Fibroblast of skin of left biceps (primary cell): ENCODE results near the gene MAP3K14.

Experiments used
- DNase-seq, 2 experiments: peaks; one replicate each; pipeline ENCODE4 v3.0.0-alpha.2; 2013; ENCODE audit warnings: low read depth in 2 of 2

MAP3K14 gene

DNA sequence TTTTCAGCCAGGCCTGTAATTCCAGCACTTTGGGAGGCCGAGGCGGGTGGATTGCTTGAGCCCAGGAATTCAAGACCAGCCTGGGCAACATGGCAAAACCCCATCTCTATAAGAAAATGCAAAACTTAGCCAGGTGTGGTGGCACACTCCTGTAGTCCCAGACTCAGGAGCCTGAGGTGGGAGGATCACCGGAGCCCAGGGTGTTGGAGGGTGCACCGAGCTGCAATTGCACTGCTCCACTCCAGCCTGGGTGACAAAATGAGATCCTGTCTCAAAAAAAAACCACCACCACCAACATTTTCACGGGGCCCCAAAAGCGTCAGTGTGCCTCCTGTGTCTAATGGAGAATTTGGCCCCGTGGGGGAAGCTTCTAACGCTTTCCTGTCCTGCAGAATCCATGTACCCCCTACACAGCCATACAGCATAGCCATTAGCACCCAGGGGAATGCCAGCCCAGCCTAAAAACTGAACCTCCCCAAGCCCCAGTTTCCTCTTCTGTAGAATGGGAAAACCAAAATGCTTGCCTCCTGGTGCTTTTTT lies 22.2 kb upstream of the MAP3K14 start:
- no peak for DNase-seq

DNA sequence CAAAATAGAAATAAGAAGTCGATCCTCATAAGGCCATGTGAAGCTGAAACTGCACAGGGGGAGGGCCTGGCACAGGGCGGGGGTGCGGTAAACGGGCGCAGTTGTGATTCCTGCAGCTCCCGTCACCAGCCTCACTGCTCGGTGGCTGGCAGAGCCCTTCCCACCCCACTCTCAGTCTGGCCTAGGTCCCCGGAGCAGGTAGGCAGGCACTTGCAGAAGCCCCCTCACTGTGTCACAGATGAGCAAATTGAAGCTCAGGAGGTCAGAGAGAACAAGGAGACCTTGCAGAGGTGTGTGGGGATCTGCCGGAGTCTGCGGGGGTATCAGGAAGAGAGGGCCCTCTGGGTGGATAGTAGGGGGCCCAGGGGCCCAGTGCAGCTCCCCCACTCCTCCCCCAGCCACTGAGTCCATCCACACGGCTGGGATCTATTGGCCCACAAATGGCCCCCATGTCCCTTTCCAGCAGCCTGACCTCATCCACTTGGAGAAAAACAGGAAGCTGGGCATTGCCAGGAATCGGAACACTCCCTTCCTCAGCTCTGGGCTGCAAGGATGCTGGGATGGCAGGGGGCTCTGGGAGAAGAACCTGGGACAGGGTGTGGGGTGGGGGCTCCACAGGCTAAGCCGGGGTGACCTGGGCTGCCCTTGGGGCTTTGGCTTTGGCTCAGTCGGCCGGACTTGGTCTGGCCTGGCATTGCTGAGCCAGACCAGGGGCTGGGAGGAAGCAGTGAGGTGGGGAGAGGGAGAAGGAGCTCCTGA lies 21.4 kb upstream of the MAP3K14 start:
- no peak for DNase-seq

DNA sequence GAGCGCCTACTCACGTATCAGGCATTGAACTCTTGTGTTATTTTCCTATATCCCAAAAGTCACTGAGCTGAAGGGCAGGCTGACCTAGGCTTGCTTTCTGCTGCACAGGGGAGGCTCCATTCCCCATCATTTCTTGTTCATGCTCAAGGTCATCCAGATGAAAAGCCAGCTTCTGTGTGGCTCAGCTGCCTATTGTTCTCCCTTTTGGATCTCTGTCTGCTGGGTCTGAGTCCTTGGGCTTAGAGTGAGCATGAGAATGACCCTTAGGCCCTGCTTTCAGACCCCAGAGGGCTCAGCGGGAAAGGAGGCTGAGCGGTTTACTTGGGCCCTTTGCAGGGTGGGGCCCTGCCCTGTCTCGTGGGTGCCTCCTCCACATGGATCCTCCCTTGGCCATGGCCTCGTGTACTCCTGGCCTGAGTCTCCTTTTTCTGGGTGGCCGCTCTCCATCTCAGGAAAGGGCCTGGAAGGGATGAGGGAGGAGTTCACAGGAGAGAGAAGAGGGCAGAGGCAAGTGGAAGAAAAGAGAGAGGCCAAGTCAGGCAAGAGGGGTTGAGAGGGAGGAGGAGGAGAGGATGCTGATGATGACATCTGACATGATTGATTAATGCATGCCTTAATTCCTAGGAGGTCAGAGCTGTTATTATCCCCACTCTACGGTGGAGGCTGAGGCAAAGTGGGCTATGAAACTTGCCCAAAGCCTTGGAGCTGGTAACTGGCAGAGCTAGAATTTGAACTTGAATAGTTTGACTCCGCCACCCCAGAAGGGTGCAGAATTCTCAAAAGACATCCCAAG lies 19.8 kb upstream of the MAP3K14 start:
- no peak for DNase-seq

DNA sequence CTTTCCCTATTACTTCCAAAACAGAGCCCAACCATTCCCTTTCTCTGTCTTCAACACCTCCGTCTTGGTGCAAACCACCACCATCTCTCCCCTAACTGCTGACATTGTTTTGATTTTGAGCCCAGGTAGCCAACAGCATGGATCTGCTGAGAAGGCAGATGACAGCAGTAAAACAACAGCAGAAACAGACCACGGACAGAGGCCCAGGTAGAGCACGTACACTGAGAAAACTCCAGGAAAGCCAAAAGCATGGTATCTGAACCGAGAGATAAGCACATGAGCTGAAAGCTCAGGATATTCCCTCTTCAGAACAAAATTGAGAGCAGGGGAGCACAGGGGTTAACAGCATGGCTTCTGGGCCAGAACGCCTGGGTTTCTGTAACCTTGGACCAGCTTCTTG lies 18.9 kb upstream of the MAP3K14 start:
- DNase-seq, result no peak

DNA sequence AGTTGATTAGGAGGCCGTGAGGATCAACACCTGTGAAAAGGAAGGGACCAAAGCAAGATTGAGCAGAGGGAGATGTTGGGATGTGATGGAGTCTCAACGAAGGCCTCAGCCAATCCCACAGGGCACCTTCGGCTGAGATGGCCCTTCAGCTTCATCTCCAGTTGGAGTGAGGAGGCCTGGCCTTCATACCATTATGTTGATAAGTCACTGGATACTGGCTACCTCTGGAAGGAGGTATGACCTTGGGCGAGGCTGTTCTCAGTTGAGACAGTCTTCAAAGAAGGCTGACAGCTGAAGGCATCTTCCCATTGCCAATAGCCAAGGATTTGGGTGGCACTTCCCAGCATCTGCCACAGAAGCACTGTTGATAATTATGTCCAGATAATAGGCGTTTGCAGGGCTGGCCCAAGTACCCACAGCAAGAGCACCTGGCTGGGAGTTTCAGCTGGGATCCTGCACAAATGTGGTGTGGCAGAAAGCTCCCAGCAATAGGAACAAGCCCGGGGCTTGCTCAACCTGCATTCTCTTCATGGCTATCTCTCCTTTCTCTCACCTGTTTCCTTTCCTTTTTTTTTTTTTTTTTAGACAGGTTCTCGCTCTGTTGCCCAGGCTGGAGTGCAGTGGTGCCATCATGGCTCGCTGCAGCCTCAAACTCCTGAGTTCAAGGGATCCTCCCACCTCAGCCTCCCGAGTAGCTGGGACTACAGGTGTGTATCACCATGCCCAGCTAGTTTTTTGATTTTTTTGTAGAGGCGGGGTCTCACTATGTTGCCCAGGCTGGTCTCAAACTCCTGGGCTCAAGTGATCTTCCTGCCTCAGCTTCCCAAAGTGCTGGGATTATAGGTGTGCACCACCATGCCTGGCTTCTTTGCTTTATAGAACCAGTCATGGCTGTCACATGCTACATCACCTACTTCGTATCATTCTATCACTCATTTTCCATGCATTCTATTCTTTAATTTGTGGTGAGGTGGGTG lies 18.2 kb upstream of the MAP3K14 start:
- DNase-seq, result no peak

DNA sequence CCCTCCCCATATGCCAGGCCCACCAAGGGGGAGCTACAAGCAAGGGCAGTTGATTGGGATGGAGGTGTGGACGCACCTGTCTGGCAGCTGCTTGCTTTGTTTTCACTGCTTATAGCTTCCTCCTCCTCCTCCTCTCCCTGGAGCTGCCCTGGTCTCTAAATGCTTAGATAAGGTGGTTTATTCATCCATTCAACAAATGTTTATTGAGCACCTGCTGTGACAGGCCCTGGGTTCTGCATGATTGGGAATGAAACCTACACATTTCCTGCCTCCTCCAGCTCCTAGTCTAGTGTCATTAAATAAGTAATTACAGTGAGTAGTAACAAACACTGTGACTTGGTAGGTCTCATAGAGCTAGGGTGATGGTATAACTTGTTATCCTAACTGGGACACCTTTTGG lies 17.4 kb upstream of the MAP3K14 start:
- no peak for DNase-seq

DNA sequence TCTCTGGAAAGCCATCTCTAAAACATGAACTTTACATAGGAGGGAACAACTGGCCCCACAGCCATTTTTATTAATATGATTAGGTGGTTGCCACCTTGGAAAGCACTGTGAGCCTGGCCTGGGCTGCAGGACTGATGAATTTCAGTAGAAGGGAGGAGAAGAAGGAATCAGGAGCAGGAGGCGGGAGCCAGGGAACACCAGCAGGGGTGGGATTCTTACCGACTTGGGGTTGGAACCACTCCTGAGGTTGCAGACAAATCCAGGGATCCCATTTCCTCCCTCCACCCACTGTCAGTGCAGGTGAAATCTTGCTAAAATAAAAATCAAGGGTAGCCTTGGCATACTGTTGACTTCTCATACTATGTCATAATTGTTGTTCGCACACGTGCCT lies 16.9 kb upstream of the MAP3K14 start:
- DNase-seq, result no peak

DNA sequence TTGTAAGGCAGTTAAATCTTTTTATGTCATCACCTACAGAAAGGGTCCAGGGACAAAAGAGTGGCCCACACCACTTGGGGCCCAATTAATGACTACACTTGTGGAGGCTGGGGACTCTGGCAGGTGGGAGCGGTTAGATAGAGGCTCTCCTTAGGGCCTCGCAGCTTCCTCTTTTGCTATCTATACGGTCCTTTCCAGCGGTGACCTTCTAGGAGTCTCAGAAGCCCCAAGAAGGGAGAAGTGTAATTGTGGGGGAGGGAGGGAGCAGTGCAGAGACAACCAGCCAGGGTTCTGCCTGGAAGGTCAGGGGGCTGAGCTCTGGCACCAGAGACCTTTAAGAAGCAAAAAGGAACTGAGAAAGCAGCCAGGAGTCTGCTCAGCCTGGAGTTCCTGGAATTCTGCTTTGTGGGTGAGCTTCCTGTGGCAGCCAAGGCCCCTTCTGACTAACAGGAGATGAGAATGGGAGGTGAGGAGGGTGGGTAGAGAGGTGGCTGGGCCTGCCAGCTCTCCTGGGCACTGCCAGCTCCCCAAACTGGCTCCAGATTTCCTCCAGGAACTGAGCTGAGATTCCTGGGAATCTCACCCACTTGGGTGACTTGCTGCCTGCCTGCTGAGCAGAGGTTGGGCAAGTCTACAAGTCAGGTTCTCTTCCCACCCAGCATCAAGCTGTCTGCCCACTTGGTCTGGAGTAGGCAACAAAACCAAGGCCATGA lies 16.3 kb upstream of the MAP3K14 start:
- DNase-seq, result no peak

DNA sequence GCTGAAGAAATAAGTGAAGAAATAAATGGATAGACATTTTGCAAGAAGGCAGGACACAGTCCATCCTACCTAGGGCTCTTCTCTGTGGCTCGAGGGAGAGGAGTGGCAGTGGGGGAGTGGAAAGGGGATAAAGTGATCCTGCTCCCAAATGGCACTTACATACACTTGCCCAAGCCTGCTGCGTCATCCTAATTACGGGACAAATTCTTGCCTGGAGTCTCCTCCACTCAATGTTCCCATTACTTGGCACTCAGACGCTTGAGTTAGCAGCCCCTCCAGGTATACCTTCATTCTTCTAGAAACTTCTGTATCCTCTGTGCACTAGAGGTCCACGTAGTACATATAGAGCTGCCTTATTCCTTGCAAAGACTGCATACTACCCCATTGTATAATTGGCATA lies 15.7 kb upstream of the MAP3K14 start:
- DNase-seq, result no peak

DNA sequence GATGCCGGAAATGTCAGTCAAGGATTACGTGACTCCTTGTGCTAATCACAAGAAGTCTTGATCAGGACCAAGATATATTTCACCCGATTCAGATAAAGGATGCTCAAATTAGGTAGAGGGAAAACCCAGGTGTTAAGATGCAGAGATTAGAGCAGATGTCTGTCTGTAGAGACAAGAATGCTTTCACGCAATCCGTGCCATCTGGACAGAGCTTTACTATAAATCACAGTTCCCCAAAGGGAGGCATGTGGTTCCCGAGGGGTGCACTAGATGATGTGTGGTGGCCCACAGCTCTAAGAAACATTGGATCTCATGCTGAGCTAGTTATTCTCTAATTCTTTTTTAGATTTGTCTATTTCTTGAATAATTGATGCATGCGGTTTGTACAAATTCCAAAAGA lies 9.8 kb upstream of the MAP3K14 start:
- no peak for DNase-seq

DNA sequence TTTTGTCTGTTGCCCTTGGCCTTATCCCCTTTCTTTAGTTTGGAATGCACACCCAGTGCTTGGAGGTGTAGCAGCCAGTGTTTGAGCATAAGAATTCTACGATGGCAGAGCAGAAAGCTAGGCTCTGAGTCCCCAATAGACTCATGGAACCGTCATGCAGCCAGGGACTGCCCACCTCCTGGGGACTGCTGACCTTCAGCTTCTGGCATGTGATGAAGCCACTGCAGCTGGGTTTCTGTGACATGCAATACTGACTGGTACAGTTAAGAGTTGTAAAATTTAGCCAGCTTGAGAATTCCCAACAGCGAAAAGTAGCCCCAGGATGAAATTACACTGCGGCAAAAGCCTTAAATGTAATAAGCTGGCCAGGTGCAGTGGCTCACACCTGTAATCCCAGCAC lies 9.0 kb upstream of the MAP3K14 start:
- no peak for DNase-seq

DNA sequence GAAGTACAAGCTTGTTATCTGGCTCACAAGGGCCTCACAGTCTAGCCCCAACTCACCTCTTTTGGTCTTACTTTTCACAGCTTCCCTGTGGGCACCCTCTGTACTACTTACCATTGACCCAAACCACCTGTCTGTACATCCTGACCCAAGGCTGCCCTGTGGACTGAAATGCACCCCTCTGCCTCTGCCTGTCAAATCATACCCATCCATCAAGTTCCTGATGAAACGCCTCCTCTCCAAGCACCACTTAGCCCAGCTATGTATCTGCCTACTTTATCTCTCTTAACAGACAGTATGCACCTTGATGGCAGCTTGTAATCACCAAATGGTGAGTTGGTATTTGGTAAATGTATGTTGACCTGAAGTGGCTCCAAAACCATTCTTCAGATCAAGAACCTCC lies 7.5 kb upstream of the MAP3K14 start:
- no peak for DNase-seq

DNA sequence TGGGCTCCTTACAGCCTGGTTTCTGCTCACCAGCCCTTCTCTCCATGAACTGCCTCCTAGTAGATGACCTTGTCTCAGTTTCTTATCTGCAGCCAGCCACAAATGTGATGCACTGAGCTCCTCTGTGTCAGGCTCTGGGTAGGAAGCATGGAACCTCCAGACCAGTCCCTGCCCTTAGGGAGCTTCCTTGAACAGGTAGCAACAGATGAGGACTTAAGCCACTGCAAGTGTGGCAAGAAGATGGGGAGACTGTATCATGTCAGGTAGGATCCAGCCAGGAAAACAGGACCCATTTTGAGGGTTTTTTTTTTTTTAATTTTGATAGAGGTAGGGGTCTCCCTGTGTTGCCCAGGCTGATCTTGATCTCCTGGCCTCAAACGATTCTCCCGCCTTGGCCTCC lies 5.3 kb upstream of the MAP3K14 start:
- DNase-seq, result no peak

DNA sequence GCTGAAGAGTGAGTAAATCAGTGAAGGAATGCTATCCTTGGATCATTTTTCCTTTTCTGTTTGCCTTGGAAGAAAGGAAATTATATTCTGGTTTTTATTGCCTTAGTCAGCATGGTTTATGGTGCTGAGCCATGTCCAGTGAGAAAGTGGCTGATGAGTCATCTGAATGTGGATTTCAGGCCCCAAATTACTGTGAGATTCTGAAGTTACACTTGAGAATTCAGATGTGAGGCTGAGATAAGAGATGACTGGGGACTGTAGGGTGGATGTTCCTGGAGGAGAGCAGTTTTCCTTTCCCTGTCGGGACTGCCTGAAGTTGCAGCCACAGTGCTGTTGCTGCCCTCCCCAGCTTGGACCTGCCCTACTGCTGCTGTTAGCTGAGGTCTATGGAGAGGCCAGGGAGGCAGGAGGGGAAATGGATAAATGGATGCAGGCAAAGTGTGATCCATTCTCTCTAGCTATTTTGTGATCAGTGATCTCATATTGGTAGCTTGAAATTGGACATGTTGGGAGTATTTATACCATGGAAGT lies 4.2 kb upstream of the MAP3K14 start:
- DNase-seq, result peak; percentile 94 to 95

DNA sequence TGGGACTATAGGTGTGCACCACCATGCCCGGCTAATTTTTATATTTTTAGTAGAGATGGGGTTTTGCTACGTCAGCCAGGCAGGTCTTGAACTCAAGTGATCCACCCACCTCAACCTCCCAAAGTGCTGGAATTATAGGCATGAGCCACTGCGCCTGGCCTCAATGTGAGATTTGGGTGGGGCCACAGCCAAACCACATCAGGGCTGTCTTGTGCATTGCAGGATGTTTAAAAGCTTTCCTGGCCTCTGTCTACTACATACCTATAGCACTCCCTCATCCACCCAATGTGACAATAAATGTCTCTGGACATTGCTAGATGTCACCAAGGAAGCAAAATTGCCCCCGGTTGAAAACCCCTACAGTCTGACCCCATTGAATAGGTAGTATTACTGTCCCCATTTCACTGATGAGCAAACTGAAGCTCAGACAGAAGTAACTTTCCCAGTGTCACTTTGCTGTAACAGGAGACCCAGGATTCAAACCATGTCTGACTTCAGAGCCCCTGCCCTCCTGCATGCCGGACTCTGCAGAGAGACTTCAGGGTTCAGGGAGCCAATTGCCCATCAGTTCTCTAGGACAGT lies 3.6 kb upstream of the MAP3K14 start:
- DNase-seq, result peak in 1 of 2 experiments; percentile 44

DNA sequence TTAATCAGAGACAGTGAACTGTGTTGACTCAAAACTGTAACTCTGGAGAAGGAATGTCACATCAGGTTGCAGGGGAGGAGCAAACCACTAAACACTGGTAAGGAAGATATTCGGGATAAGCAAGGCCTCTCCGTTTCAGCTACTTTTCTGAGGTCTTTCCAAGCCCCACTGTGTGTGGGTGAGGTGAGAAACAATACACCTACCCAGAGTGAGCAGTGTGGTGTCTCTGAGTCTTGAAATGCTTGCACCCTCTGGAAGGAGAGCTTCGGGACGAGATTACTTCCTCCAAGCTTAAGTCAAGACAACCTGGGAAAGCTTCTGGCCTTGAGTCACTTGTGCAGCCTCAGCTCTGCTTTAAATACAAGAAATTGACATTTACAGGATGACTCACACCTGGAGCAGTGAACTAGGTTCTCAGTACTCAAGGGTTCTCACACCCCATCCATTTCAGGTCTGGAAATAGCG lies 2.5 kb upstream of the MAP3K14 start:
- no peak for DNase-seq

DNA sequence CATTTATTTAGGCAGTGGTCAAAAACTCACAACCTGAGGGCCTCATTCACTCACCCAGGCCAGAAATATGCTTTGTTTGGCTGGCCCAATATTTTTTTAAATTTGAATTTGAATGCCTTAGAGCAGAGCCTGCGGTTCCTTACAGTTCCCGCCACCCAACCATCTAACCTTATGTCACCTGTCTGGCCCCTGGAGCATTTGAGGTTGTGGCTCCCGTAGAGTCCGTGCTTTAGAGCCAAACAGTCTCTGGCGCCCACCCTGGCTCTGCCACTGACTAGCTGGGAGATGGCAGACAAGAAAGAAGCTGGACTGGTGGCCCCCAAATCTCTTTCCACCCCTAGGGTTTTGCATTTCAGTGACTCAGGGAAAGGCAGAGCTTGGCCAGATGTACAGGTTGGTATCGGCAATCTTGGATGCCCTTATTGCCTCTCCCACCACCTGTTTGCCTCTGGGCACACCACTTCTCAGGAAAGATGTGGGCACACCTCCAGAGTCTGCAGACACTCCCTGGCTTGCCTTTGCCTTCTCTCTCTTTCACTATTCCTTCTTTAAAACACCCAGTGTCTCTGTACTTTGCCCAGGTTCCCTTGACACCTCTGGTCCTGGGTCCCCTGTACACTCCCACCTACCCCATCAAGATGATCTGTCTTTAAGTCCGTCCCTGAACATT lies 1.9 kb upstream of the MAP3K14 start:
- no peak for DNase-seq

DNA sequence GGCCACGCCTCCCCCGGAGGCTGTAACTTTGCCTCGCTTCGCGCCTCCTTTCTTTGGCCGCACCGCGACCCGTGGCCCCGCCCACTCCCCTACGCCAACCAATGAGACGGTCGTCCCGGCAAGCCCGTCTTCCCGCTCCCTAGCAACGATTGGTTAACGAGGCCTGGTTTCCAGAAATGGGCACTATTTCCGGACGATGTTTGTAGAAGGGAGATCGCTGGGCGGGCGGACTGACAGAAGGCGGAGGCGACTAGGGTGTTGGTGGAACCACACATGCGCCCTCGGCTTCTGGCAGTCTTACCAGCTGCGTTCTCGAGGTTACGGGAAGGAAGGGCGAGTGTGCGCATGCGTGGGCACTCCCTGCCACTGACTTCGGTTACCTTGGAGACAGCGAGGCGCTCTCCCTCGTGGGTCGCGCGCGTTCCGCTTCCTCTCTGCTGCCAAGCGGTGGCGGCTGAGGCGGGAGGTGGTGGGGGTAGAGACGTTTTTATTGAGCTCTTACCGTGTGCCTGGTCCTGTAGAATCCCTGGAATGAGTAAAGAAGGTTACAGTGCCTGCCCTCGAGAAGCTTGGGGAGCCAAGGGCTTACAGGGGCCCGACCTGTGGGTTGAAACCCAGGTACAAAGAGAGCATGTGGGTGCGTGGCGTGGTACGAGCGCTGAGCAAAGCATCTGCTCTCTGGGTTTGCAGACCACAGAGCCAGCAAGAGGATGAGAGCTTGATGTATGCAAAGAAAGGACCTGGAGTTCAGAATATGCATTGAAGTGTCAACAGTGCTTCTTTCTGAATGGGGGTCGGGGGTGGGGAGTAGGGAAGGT lies 500 bp upstream of the MAP3K14 start:
- peak; percentile 100 for DNase-seq
